Measurements from ENCODE around the gene CCDC167. TPM values are rescaled to one million over a fixed set of nuclear protein-coding genes. Genes with fewer than 3 reads are reported as not detected.

Gene CCDC167
- total RNA-seq (2021) (31.5 and 42.4 TPM in 2 replicates), Bru-seq, nascent RNA (percentile 61 among the genes with signal in this experiment), BruChase-seq, experiment 1, labeled RNA remaining after a 2-hour chase (percentile 53 among the genes with signal in this experiment), BruChase-seq, experiment 2, labeled RNA remaining after a 6-hour chase (percentile 53 among the genes with signal in this experiment)
- long read RNA-seq, transcript CCDC167-201 (4 exons, 619 nt): major isoform, 55 of 57 reads
- long read RNA-seq, partial matches to known transcripts: 0 of 57 reads
- long read RNA-seq, other reads (novel, unspliced or antisense): 2 of 57 reads

- no peaks in the 10 kb centered on the region for H3K9me3 ChIP-seq (ENCODE audit: low read depth, low read length, poor library complexity, severe bottlenecking)
- DNase-seq (ENCODE audit: low spot score): peak; percentile 99
- H3K4me3 ChIP-seq (ENCODE audit: low read depth, low read length, poor library complexity, severe bottlenecking): peak within 1 kb of the TSS; percentile 54
- H3K36me3 ChIP-seq (ENCODE audit: insufficient read depth, low read length, poor library complexity, severe bottlenecking): no peaks in the 10 kb centered on the region
- TF ChIP-seq EZH2 (IDR thresholded peaks at IDR 0.05; ENCODE audit: borderline replicate concordance, low read depth, low read length, poor library complexity, severe bottlenecking) (no peak), CTCF (conservative IDR thresholded peaks at IDR 0.05; ENCODE audit: low read depth, low read length) (no peak)
- H3K27ac ChIP-seq (ENCODE audit: low read depth, low read length, poor library complexity, severe bottlenecking): peak within 1 kb of the TSS; percentile 71
- no TSS peak for BruUV-seq (replicated peaks)
- no peaks in the 10 kb centered on the region for H3K27me3 ChIP-seq (replicated peaks; ENCODE audit: insufficient read depth, low read depth, low read length, poor library complexity)
- POLR2A ChIA-PET (ENCODE audit: low non-redundant PET): interaction anchor here (0.5 kb wide), 1 partner anchor 38 kb away, joined by 5 read pairs; no protein-coding TSS in a partner anchor
- CTCF ChIA-PET: no interaction called here
- H3K4me1 ChIP-seq (ENCODE audit: insufficient read depth, low read length, poor library complexity, severe bottlenecking): no peaks in the 10 kb centered on the region
- intact Hi-C loops (cut with micrococcal nuclease; ENCODE audit: unreplicated experiment): no loop called here
Observed at GRCh38 chr6:37499433-37500293, at the start of gene CCDC167. Gene CCDC167 (minus strand): TSS chr6:37499893. CDS start chr6:37499863, 30 bp downstream.

- ChIA-PET CTCF (no interaction called here), POLR2A (ENCODE audit: low non-redundant PET) (no interaction called here)
- Histone ChIP-seq H3K36me3 (ENCODE audit: insufficient read depth, low read length, poor library complexity, severe bottlenecking) (no peaks in the 10 kb centered on the region), H3K4me3 (ENCODE audit: low read depth, low read length, poor library complexity, severe bottlenecking) (no peak overlapping the region), H3K27me3 (replicated peaks; ENCODE audit: insufficient read depth, low read depth, low read length, poor library complexity) (no peaks in the 10 kb centered on the region), H3K27ac (ENCODE audit: low read depth, low read length, poor library complexity, severe bottlenecking) (no peak overlapping the region), H3K4me1 (ENCODE audit: insufficient read depth, low read length, poor library complexity, severe bottlenecking) (no peaks in the 10 kb centered on the region), H3K9me3 (ENCODE audit: low read depth, low read length, poor library complexity, severe bottlenecking) (no peaks in the 10 kb centered on the region)
- intact Hi-C loops (cut with micrococcal nuclease; ENCODE audit: unreplicated experiment): no loop called here
- DNase-seq (ENCODE audit: low spot score): no peak
- TF ChIP-seq EZH2 (IDR thresholded peaks at IDR 0.05; ENCODE audit: borderline replicate concordance, low read depth, low read length, poor library complexity, severe bottlenecking): no peak
- no peak for TF ChIP-seq CTCF (conservative IDR thresholded peaks at IDR 0.05; ENCODE audit: low read depth, low read length)
- BruUV-seq (replicated peaks): no TSS peak
Observed at GRCh38 chr6:37549154-37549553, 49.5 kb upstream of the CCDC167 start.

GRCh38 chr6:37548067-37548674 is 48.5 kb upstream of the CCDC167 start:
- H3K4me1 ChIP-seq (ENCODE audit: insufficient read depth, low read length, poor library complexity, severe bottlenecking): no peaks in the 10 kb centered on the region
- no peak overlapping the region for H3K27ac ChIP-seq (ENCODE audit: low read depth, low read length, poor library complexity, severe bottlenecking)
- CTCF ChIA-PET: no interaction called here
- no peaks in the 10 kb centered on the region for H3K36me3 ChIP-seq (ENCODE audit: insufficient read depth, low read length, poor library complexity, severe bottlenecking)
- POLR2A ChIA-PET (ENCODE audit: low non-redundant PET): no interaction called here
- no peaks in the 10 kb centered on the region for H3K27me3 ChIP-seq (replicated peaks; ENCODE audit: insufficient read depth, low read depth, low read length, poor library complexity)
- BruUV-seq (replicated peaks): no TSS peak
- H3K4me3 ChIP-seq (ENCODE audit: low read depth, low read length, poor library complexity, severe bottlenecking): no peak overlapping the region
- DNase-seq (ENCODE audit: low spot score): no peak
- intact Hi-C loops (cut with micrococcal nuclease; ENCODE audit: unreplicated experiment): no loop called here
- TF ChIP-seq EZH2 (IDR thresholded peaks at IDR 0.05; ENCODE audit: borderline replicate concordance, low read depth, low read length, poor library complexity, severe bottlenecking): no peak
- no peak for TF ChIP-seq CTCF (conservative IDR thresholded peaks at IDR 0.05; ENCODE audit: low read depth, low read length)
- H3K9me3 ChIP-seq (ENCODE audit: low read depth, low read length, poor library complexity, severe bottlenecking): no peaks in the 10 kb centered on the region

All from A673 (cell line).